Stimulated activated CD4-positive, alpha-beta T cell treated with anti-CD3 and anti-CD28 coated beads, Interleukin-15, amount 100 ng/mL, for 1 hour (primary cell): ENCODE data around the gene DISC1.
"Not testable (repeated sequence)": the region's sequence is repeated elsewhere in the genome, so short reads cannot be mapped to it uniquely, and the experiment has no call there.

Source experiments
- DNase-seq, 2 donors: peaks; one replicate each; pipeline ENCODE4 v3.0.0-alpha.2; 2020; ENCODE audit warnings: low read depth in 1 of 2, low spot score in 1 of 2

The DISC1 gene

GRCh38 chr1:231626535-231626950 lies at the start of gene DISC1:
Gene DISC1, plus strand, starts transcription at chr1:231626790. Its CDS starts 78 bp downstream, at chr1:231626868.
- DNase-seq, result peak; percentile 37 to 45

DNA sequence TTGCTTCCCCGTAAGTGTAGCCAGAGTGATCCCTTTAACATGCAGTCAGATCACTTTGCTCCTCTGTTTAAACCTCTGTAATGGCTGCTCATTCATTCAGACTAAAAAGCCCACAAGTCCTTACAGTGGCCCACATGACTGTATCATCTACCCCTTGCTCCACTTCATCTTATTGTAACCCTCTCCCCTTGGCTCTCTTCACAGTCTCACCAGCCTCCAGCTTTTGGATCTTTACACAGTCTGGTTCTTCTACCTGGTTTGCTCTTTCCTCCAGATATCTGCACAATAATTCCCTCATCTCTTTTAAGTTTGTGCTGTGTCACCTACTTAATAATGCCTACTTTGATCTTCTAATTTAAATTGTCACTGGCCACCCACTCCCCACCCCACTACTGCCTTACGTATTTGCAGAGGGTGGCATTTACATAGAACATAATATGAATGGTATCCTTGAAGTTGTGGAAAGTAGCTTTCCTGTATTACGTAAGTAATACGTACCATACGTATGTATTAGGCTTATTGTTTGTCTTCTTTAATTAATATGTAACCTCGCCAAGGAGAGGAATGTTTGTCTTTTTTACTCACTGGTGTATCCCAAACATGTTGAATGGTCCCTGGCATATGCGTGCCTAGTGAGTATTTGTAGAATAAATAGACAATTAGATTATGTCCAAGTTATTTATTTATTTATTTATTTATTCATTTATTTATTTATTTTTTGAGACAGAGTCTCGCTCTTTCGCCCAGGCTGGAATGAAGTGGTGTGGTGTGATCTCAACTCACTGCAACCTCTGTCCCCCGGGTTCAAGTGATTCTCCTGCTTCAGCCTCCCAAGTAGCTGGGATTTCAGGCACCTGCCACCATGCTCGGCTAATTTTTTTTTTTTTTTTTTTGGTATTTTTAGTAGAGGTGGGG lies 49.5 kb upstream of the DISC1 start:
- DNase-seq, result no peak

GRCh38 chr1:231580874-231581273 lies 45.7 kb upstream of the DISC1 start:
- DNase-seq, result no peak

DNA sequence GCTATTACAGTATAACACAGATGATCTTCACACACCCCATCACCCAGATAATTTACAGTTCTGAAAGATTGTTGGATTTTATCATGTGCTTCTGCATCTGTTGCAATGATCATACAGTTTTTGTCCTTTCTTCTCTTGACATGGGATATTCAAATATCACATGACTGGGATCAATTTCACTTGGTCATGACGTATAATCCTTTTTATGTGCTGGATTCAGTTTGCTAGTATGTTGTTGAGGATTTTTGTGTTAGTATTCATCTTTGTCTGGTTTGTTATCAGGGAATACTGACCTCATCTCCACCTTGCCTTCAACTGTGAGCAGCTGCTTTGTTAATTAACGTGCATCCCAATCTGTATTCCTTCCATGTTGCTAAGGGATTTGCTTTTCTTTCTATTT lies 44.7 kb upstream of the DISC1 start:
- DNase-seq, result no peak

DNA sequence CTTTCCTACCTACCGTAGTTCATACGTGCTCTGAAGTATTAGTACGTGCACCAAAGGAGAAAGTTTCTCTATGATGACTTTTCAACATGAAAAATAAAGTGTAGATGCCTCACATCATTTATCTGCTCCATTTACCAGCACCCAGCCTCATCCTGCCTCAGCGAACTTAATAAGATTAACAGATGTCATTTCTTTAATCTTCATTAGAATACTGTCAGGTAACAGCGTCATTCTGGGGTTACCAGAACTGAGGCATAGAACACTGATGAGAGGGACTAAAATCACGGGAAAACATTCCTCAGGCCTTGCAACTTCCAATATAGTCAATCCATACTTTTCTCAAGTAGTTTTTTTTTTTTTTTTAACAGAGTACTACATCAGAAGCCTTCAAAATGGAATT lies 43.2 kb upstream of the DISC1 start:
- no peak for DNase-seq

- DNase-seq, result no peak
These were observed 42.5 kb upstream of the DISC1 start for GRCh38 chr1:231584117-231584516.

DNA sequence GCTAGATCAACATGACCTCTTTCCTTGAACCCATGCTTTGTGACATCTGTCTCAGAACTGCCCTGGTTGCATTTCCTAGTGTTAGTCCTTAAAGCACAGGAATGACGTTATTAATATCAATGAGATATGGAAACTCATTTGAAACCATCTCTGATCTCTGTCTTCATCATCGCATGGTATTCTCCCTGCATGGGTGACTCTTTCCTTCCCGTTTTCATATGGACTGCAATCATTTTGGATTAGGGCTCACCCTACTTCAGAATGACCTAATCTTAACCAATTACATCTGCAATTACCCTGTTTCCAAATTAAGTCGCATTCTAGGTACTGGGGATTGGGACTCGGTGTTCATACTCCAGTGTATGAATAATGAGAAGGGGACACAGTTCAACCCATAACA lies 41.7 kb upstream of the DISC1 start:
- no peak for DNase-seq

- no peak for DNase-seq
These were observed 36.0 kb upstream of the DISC1 start for GRCh38 chr1:231590453-231591198.

GRCh38 chr1:231591466-231591865 lies 35.1 kb upstream of the DISC1 start:
- DNase-seq, result no peak

- DNase-seq, result no peak
These were observed 33.8 kb upstream of the DISC1 start for GRCh38 chr1:231592809-231593208.

- DNase-seq, result not testable (repeated sequence)
These were observed 33.3 kb upstream of the DISC1 start for GRCh38 chr1:231593264-231593663.

DNA sequence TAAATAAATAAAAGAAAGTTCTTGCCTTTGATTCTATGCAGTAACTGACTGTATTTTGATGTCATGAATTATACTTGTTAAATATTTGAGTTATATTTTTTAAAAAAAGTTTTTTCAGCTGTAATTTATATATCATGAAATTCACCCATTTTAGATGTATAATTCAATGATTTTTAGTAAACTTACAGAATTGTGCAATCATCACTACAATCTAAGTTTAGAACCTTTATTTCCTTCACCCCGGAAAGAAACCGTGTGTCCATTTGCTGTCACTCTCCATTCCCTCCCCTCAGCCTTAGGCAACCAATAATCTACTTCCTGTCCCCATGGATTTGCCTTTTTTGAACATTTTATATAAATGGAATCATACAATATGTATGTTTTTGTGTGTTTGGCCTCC lies 32.5 kb upstream of the DISC1 start:
- no peak for DNase-seq

DNA sequence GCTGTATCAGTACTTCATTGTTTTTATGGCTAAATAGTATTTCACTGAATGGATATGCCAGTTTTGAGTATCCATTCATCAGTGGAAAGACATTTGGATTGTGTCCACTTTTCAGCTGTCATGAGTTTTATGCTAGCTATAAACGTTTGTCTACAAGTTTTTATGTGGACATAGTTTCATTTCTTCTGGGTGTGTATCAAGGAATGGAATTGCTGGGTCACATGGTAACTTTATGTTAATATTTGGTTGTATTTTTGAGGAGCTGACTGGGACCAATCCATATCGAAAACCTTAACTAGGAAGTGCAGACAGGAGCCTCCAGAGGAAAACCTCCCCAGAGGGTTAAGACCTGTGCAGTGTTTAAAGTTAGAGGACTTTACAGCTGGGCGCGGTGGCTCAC lies 31.8 kb upstream of the DISC1 start:
- DNase-seq, result no peak

- DNase-seq, result no peak
These were observed 30.2 kb upstream of the DISC1 start for GRCh38 chr1:231596337-231596791.

- DNase-seq, result no peak
These were observed 28.6 kb upstream of the DISC1 start for GRCh38 chr1:231597971-231598370.

GRCh38 chr1:231600458-231600976 lies 26.1 kb upstream of the DISC1 start:
- DNase-seq, result no peak

DNA sequence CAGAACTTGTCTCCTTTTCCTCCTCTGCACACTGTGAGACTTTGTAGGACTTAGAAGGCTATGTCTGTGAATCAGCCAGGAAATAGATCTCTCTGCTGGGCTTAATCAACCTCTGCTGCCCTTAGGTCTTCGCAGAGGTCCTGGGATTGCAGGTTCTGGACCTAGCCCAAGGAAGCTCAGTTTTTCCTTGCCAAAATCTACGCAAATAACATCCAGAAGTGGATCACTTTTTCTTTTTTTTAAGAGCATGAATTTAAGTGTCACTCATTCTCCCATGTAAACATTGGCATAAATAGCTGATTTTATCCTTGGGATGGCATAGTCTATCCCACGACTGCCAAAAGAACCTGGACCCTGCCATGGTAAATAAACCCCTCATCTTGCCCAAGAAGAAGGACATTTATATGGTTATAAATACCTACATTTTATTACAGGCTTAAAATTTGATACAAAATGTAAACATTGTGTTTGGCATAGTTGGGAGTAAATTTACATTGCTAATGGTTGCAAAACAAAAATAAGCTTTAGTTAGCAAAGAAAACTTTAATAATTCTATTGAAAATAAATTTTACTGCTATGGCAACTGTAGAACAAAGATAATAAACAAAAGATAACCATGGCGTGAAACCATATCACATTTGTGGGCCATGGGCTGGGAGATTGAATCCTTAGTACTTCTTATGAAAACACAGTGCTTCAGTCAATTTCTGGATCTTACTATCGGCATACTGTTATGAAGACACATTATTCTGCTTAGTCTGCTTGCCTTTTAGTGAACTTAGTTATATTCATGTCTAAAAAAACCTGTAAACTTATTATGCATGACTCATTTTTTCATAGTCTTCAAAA lies 24.5 kb upstream of the DISC1 start:
- no peak for DNase-seq

GRCh38 chr1:231602673-231602984 lies 24.0 kb upstream of the DISC1 start:
- DNase-seq, result no peak

DNA sequence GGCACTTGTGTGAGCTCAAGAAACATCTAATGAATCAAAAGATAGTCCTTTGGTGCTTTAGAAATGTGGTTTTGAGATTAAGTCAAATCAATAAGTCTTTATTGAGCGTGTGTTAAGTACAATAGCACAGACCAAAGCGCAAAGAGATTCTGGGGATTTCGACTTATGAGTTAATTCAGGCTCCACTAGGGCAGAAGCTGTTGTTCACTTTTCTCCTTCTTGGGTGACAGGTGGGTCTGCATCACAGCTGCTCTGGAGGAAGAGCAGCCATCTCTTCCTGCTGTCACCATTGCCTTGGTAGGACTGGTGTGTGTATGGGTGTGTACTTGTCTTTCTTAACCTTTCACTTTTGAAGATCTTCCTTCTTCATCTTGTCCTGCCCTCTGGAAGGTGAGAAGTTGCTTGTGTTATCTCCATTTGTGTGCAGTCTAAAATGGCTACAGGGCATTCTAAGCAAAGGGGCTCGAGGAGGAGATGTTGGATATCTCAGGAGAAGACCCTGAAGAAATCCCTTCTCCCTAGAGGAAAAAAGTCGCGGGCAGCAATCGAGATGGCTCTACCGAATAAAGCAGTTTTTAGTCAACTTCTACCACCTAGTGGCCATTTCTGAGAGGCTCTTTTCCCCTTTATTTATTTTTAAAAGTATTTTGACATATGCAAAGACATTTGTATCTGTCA lies 22.9 kb upstream of the DISC1 start:
- DNase-seq, result peak in 1 of 2 donors; percentile 10

- no peak for DNase-seq
These were observed 22.3 kb upstream of the DISC1 start for GRCh38 chr1:231604276-231604621.
